ENCODE data around the gene EPPIN.

EPPIN gene

GRCh38 chr20:45502561-45502960, 44.6 kb downstream of the EPPIN start:
- Histone ChIP-seq H3K9me3 (ENCODE audit: insufficient read depth, low read length) (no peaks in the 10 kb centered on the region), H3K4me3 (ENCODE audit: insufficient read depth, low read length, poor library complexity, severe bottlenecking) (no peak overlapping the region), H3K9me2 (replicated peaks; ENCODE audit: insufficient read depth, low read length) (no peaks in the 10 kb centered on the region), H3K27ac (ENCODE audit: low read depth, low read length) (no peak overlapping the region), H2AFZ (ENCODE audit: low read depth, low read length, severe bottlenecking) (no peak overlapping the region), H3F3A (ENCODE audit: insufficient read depth) (no peaks in the 10 kb centered on the region), H3K4me2 (ENCODE audit: low read depth, low read length, poor library complexity, severe bottlenecking) (no peak overlapping the region), H4K20me1 (ENCODE audit: low read depth, low read length) (no peaks in the 10 kb centered on the region), H3K9ac (ENCODE audit: low read length) (no peak overlapping the region), H3K79me2 (ENCODE audit: insufficient read depth, low read length) (no peaks in the 10 kb centered on the region), H3K27me3 (ENCODE audit: low read length) (no peaks in the 10 kb centered on the region), H3K36me3 (ENCODE audit: low read length) (no peaks in the 10 kb centered on the region)
- no peak for TF ChIP-seq EZH2phosphoT487 (conservative IDR thresholded peaks at IDR 0.05; ENCODE audit: low read length)
- TF ChIP-seq CTCF (IDR thresholded peaks at IDR 0.05; ENCODE audit: insufficient read depth, low read length, poor library complexity, severe bottlenecking): no peak

DNA sequence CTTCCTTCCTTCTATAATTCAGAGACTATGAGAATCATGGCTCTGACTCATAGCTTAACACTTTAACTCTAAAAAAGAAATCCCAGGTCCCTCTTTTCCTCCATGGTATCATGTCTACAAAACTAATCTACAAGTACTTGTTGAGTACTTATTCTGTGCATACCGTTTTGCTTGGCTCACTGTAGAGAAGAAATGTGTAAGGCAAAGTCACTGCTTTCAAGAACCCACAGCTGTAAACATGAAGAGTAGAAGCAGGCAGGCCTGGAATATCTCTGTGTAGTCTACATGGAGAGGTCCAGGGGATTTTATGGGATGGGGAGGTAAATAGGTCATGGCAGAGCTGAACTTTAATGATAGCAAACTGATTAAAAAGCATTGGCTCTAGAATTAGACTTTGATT, 45.6 kb downstream of the EPPIN start:
- no peaks in the 10 kb centered on the region for H3K9me2 ChIP-seq (replicated peaks; ENCODE audit: insufficient read depth, low read length)
- no peak overlapping the region for H2AFZ ChIP-seq (ENCODE audit: low read depth, low read length, severe bottlenecking)
- no peaks in the 10 kb centered on the region for H4K20me1 ChIP-seq (ENCODE audit: low read depth, low read length)
- H3K4me2 ChIP-seq (ENCODE audit: low read depth, low read length, poor library complexity, severe bottlenecking): no peak overlapping the region
- no peak overlapping the region for H3K4me3 ChIP-seq (ENCODE audit: insufficient read depth, low read length, poor library complexity, severe bottlenecking)
- no peak overlapping the region for H3K9ac ChIP-seq (ENCODE audit: low read length)
- no peaks in the 10 kb centered on the region for H3K79me2 ChIP-seq (ENCODE audit: insufficient read depth, low read length)
- TF ChIP-seq CTCF (IDR thresholded peaks at IDR 0.05; ENCODE audit: insufficient read depth, low read length, poor library complexity, severe bottlenecking) (no peak), EZH2phosphoT487 (conservative IDR thresholded peaks at IDR 0.05; ENCODE audit: low read length) (no peak)
- no peaks in the 10 kb centered on the region for H3K9me3 ChIP-seq (ENCODE audit: insufficient read depth, low read length)
- H3F3A ChIP-seq (ENCODE audit: insufficient read depth): no peaks in the 10 kb centered on the region
- no peaks in the 10 kb centered on the region for H3K27me3 ChIP-seq (ENCODE audit: low read length)
- H3K36me3 ChIP-seq (ENCODE audit: low read length): no peaks in the 10 kb centered on the region
- no peak overlapping the region for H3K27ac ChIP-seq (ENCODE audit: low read depth, low read length)

DNA sequence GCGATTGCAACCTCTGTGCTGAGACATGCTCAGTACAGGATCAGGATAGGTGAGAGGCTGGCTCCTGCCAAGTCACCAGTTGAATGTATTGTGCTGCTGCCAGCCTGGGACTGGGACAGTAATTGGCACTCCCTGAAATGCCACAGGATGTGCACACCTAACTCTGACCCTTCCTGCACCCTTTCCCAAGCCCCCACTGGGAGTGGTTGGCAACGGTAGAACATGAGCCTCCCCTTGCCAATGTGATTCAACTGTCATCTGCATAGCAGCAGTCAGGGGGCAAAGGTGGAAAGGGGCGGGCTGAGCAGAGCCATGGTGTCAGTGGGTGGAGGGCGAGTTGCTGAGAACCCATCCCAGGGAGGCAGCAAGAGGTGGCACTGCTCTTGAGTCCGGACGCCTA, 47.2 kb downstream of the EPPIN start:
- Histone ChIP-seq H3K4me3 (ENCODE audit: insufficient read depth, low read length, poor library complexity, severe bottlenecking) (no peak overlapping the region), H3K27ac (ENCODE audit: low read depth, low read length) (no peak overlapping the region), H3K4me2 (ENCODE audit: low read depth, low read length, poor library complexity, severe bottlenecking) (no peak overlapping the region), H3K9ac (ENCODE audit: low read length) (no peak overlapping the region), H3K27me3 (ENCODE audit: low read length) (no peaks in the 10 kb centered on the region), H3K9me2 (replicated peaks; ENCODE audit: insufficient read depth, low read length) (no peaks in the 10 kb centered on the region), H3K9me3 (ENCODE audit: insufficient read depth, low read length) (no peaks in the 10 kb centered on the region), H3K36me3 (ENCODE audit: low read length) (no peaks in the 10 kb centered on the region), H3K79me2 (ENCODE audit: insufficient read depth, low read length) (no peaks in the 10 kb centered on the region), H3F3A (ENCODE audit: insufficient read depth) (no peaks in the 10 kb centered on the region), H4K20me1 (ENCODE audit: low read depth, low read length) (no peaks in the 10 kb centered on the region), H2AFZ (ENCODE audit: low read depth, low read length, severe bottlenecking) (no peak overlapping the region)
- TF ChIP-seq CTCF (IDR thresholded peaks at IDR 0.05; ENCODE audit: insufficient read depth, low read length, poor library complexity, severe bottlenecking) (no peak), EZH2phosphoT487 (conservative IDR thresholded peaks at IDR 0.05; ENCODE audit: low read length) (no peak)

Measured in SU-DHL-6 (cell line).